IMR-90 (cell line): ENCODE results near the gene USP7. TPM values are rescaled to one million over a fixed set of nuclear protein-coding genes. Genes with fewer than 3 reads are reported as not detected.

ENCODE experiments used
- ATAC-seq: fragments of 200-7000 bp; cut with Tn5 transposase; 2 replicates; pipeline ENCODE4 v1.9.1; 2020; ENCODE audit warnings: low read depth, mild to moderate bottlenecking, moderate library complexity
- BruUV-seq: library from RNA; stranded (reverse); fragments of 400-500 nt; replicated peaks from 2 replicates; lab custom pipeline; 2021; lab: Mats Ljungman, UMichigan
- CTCF ChIA-PET: fragments of 300-600 bp; formaldehyde crosslinking; extraction: SDS; loops from one replicate; lab custom pipeline; 2021; ENCODE audit warnings: antibody characterized with exemption; lab: Yijun Ruan, JAX
- POLR2A ChIA-PET: fragments of 300-600 bp; sonication (Branson Sonifier 250); formaldehyde crosslinking; loops from one replicate; lab custom pipeline; 2022; ENCODE audit warnings: antibody characterized with exemption; ENCODE audit not compliant: unreplicated experiment; lab: Charles Lee
- DNase-seq: peaks from one replicate; pipeline ENCODE4 v3.0.0; 2013
- H2AFZ ChIP-seq: replicated peaks from 2 replicates; pipeline ENCODE3; 2013; ENCODE audit warnings: low read length, mild to moderate bottlenecking; ENCODE audit not compliant: poor library complexity
- H2AK5ac ChIP-seq: 2 replicates; pipeline ENCODE4 v1.6.1; 2013; ENCODE audit warnings: low read depth, low read length, inconsistent platforms
- H2AK9ac ChIP-seq: replicated peaks from 2 replicates; pipeline ENCODE3; 2013; ENCODE audit warnings: mild to moderate bottlenecking, low read depth, low read length, moderate library complexity; ENCODE audit not compliant: poor library complexity
- H2BK120ac ChIP-seq: 2 replicates; pipeline ENCODE4 v1.6.1; 2013; ENCODE audit warnings: low read depth, low read length, inconsistent platforms
- H2BK15ac ChIP-seq: 3 replicates; pipeline ENCODE4 v1.6.1; 2013; ENCODE audit warnings: low read depth, low read length, inconsistent platforms
- H2BK20ac ChIP-seq: 2 replicates; pipeline ENCODE4 v1.6.1; 2013; ENCODE audit warnings: low read depth, mild to moderate bottlenecking, inconsistent platforms, low read length, moderate library complexity
- H2BK5ac ChIP-seq: 2 replicates; pipeline ENCODE4 v1.6.1; 2013; ENCODE audit warnings: mild to moderate bottlenecking, low read depth, low read length, inconsistent platforms; ENCODE audit not compliant: poor library complexity, severe bottlenecking
- H3K14ac ChIP-seq: replicated peaks from 2 replicates; pipeline ENCODE4 v1.6.1; 2013; ENCODE audit warnings: low read depth, low read length, inconsistent platforms
- H3K18ac ChIP-seq: 2 replicates; pipeline ENCODE4 v1.6.1; 2013; ENCODE audit warnings: low read depth, low read length, control low read depth
- H3K23ac ChIP-seq: 2 replicates; pipeline ENCODE4 v1.6.1; 2013; ENCODE audit warnings: low read depth, low read length, inconsistent platforms
- H3K27ac ChIP-seq: 2 replicates; pipeline ENCODE4 v1.5.1; 2013; ENCODE audit warnings: mild to moderate bottlenecking, control low read depth, low read length; ENCODE audit not compliant: insufficient read depth
- H3K27me3 ChIP-seq: 2 replicates; pipeline ENCODE4 v1.6.1; 2013; ENCODE audit warnings: low read length; ENCODE audit not compliant: control insufficient read depth, insufficient read depth
- H3K36me3 ChIP-seq: 2 replicates; pipeline ENCODE4 v1.6.1; 2013; ENCODE audit warnings: low read length, mixed read lengths; ENCODE audit not compliant: control insufficient read depth, insufficient read depth
- H3K4ac ChIP-seq: 2 replicates; pipeline ENCODE4 v1.6.1; 2013; ENCODE audit warnings: low read depth, low read length, inconsistent platforms
- H3K4me1 ChIP-seq: 2 replicates; pipeline ENCODE4 v1.6.1; 2013; ENCODE audit warnings: low read length, mixed read lengths; ENCODE audit not compliant: control insufficient read depth, insufficient read depth
- H3K4me2 ChIP-seq: 2 replicates; pipeline ENCODE4 v1.6.1; 2013; ENCODE audit warnings: low read depth, mild to moderate bottlenecking, control low read depth, low read length, moderate library complexity
- H3K4me3 ChIP-seq: 2 replicates; pipeline ENCODE4 v1.5.1; 2013; ENCODE audit warnings: low read depth, mild to moderate bottlenecking, control low read depth, low read length, moderate library complexity; ENCODE audit not compliant: insufficient read depth
- H3K56ac ChIP-seq: 2 replicates; pipeline ENCODE4 v1.6.1; 2013; ENCODE audit warnings: low read length, inconsistent platforms; ENCODE audit not compliant: insufficient read depth; ENCODE audit errors: extremely low read depth
- H3K79me1 ChIP-seq, 2 experiments: 2 replicates each; pipeline ENCODE4 v1.6.1; 2013; ENCODE audit warnings: low read length in 2 of 2, inconsistent platforms in 1 of 2, low read depth in 1 of 2
- H3K9ac ChIP-seq: 2 replicates; pipeline ENCODE4 v1.6.1; 2013; ENCODE audit warnings: low read depth, low read length, control low read depth
- H3K9me1 ChIP-seq: 2 replicates; pipeline ENCODE4 v1.6.1; 2013; ENCODE audit warnings: low read length, inconsistent platforms; ENCODE audit not compliant: insufficient read depth
- H3K9me3 ChIP-seq: 2 replicates; pipeline ENCODE4 v1.6.1; 2013; ENCODE audit warnings: low read length; ENCODE audit not compliant: control insufficient read depth, insufficient read depth
- H4K20me1 ChIP-seq: 2 replicates; pipeline ENCODE4 v1.6.1; 2013; ENCODE audit warnings: low read length, inconsistent platforms; ENCODE audit not compliant: insufficient read depth
- H4K5ac ChIP-seq: 2 replicates; pipeline ENCODE4 v1.6.1; 2013; ENCODE audit warnings: mild to moderate bottlenecking, low read depth, low read length, control low read depth
- H4K8ac ChIP-seq, 2 experiments: 2 replicates each; pipeline ENCODE4 v1.6.1; 2013; ENCODE audit warnings: low read depth in 2 of 2, low read length in 2 of 2, control low read depth in 1 of 2, inconsistent platforms in 1 of 2
- H4K91ac ChIP-seq: 2 replicates; pipeline ENCODE4 v1.6.1; 2013; ENCODE audit warnings: low read depth, low read length, inconsistent platforms; ENCODE audit not compliant: insufficient read depth
- BHLHE40 ChIP-seq: fragments of 150-350 bp; IDR thresholded peaks from 2 replicates; pipeline ENCODE4 v1.6.1; 2016; ENCODE audit warnings: mild to moderate bottlenecking, low read depth, low read length
- CEBPB ChIP-seq: IDR thresholded peaks from 2 replicates; pipeline ENCODE4 v1.6.1; 2012; ENCODE audit warnings: low read depth, low read length, improper control_type of control experiment
- ELK1 ChIP-seq: fragments of 150-350 bp; IDR thresholded peaks from 2 replicates; pipeline ENCODE4 v1.6.1; 2016; ENCODE audit warnings: low read depth, mild to moderate bottlenecking, low read length, moderate library complexity, borderline replicate concordance
- FOS ChIP-seq: fragments of 150-350 bp; IDR thresholded peaks from 2 replicates; pipeline ENCODE4 v1.6.1; 2016; ENCODE audit warnings: low read depth, low read length
- MAFK ChIP-seq: IDR thresholded peaks from 2 replicates; pipeline ENCODE4 v1.6.1; 2012; ENCODE audit warnings: low read depth, low read length, improper control_type of control experiment
- MXI1 ChIP-seq: IDR thresholded peaks from 2 replicates; pipeline ENCODE4 v1.6.1; 2012; ENCODE audit warnings: low read depth, mild to moderate bottlenecking, low read length, moderate library complexity, borderline replicate concordance
- NFE2L2 ChIP-seq: fragments of 150-350 bp; IDR thresholded peaks from 2 replicates; pipeline ENCODE4 v1.6.1; 2016; ENCODE audit warnings: low read depth, mild to moderate bottlenecking, low read length
- RAD21 ChIP-seq: IDR thresholded peaks from 2 replicates; pipeline ENCODE4 v1.6.1; 2012; ENCODE audit warnings: low read length, improper control_type of control experiment
- RCOR1 ChIP-seq: IDR thresholded peaks from 2 replicates; pipeline ENCODE4 v1.6.1; 2012; ENCODE audit warnings: mild to moderate bottlenecking, low read length, improper control_type of control experiment; ENCODE audit not compliant: insufficient replicate concordance
- RFX5 ChIP-seq: IDR thresholded peaks from 2 replicates; pipeline ENCODE4 v1.8.0; 2012; ENCODE audit warnings: low read depth, mild to moderate bottlenecking, low read length, moderate library complexity
- SMC3 ChIP-seq: fragments of 150-350 bp; IDR thresholded peaks from 2 replicates; pipeline ENCODE4 v1.6.1; 2016; ENCODE audit warnings: low read depth, mild to moderate bottlenecking, antibody characterized with exemption, low read length, moderate library complexity
- USF2 ChIP-seq: fragments of 150-350 bp; IDR thresholded peaks from 2 replicates; pipeline ENCODE4 v1.6.1; 2017; ENCODE audit warnings: mild to moderate bottlenecking, antibody characterized with exemption, low read length, low read depth
- WGBS, 2 experiments: methylation state at CpG; one replicate each; pipeline versions ENCODE4 v1.1.5 to v1.1.7; 2013; ENCODE audit warnings: missing lambda C conversion rate in 2 of 2; ENCODE audit not compliant: insufficient read length in 1 of 2; ENCODE audit errors: extremely low coverage in 2 of 2; 5-methylcytosine and 5-hydroxymethylcytosine counted together
- dilution Hi-C: fragments of 300-500 bp; cut with HindIII; formaldehyde crosslinking; loops from one replicate; pipeline ENCODE4 v1.14.3; 2018; ENCODE audit warnings: low sequenced_read_pairs; ENCODE audit not compliant: unreplicated experiment
- in situ Hi-C: fragments of 300-500 bp; cut with MboI; formaldehyde crosslinking; loops from 3 replicates; pipeline ENCODE4 v1.14.3; 2019; ENCODE audit warnings: low sequenced_read_pairs, inconsistent platforms, mixed read lengths
- intact Hi-C: fragments of 100-400 bp; cut with micrococcal nuclease; formaldehyde crosslinking; loops from 2 replicates; pipeline ENCODE4 v1.10.0; 2022
- polyA plus RNA-seq, 3 experiments: library from polyadenylated mRNA; depleted of rRNA; stranded (reverse); fragments of >200 nt; gene quantifications; 2 replicates each; pipeline ENCODE4 v1.2.3, GENCODE V29; 2012; ENCODE audit warnings: low replicate concordance in 1 of 3
- total RNA-seq: library from RNA; depleted of rRNA; stranded (reverse); fragments of >200 nt; gene quantifications from 2 replicates; pipeline ENCODE4 v1.2.3, GENCODE V29; 2012

Gene USP7
- total and polyA plus RNA-seq, 2 of the 4 experiments (the other 2 are of a cell fraction) = 17.8 to 28.3 TPM

- Histone ChIP-seq H3K36me3 (no peaks in the 10 kb centered on the region), H3K4ac (no peak overlapping the region), H4K91ac (no peak overlapping the region), H2BK20ac (no peak overlapping the region), H3K27me3 (no peaks in the 10 kb centered on the region), H3K56ac (no peak overlapping the region), H3K4me1 (peaks cover 14% of the 10 kb centered on the region), H3K79me1 (peaks cover 0 to 7% of the 10 kb centered on the region in 2 experiments; a peak in 1 of 4 replicates), H3K14ac (no peak overlapping the region), H2BK120ac (no peak overlapping the region), H3K23ac (no peak overlapping the region), H3K18ac (no peak overlapping the region), H2BK15ac (no peak overlapping the region), H3K9ac (no peak overlapping the region), H4K5ac (no peak overlapping the region), H3K4me2 (no peak overlapping the region), H2AFZ (peak overlapping the region; percentile 61), H3K9me1 (peaks cover 8% of the 10 kb centered on the region), H4K8ac (no peak overlapping the region), H4K20me1 (no peaks in the 10 kb centered on the region), H2AK5ac (no peak overlapping the region), H2BK5ac (no peak overlapping the region), H2AK9ac (no peak overlapping the region), H3K27ac (no peak overlapping the region), H3K9me3 (no peaks in the 10 kb centered on the region), H3K4me3 (no peak overlapping the region)
- TF ChIP-seq MAFK = no peak
- no peak for TF ChIP-seq NFE2L2
- TF ChIP-seq USF2 = no peak
- TF ChIP-seq RAD21 = no peak
- no peak for TF ChIP-seq RFX5
- no peak for TF ChIP-seq BHLHE40
- no peak for TF ChIP-seq MXI1
- no peak for TF ChIP-seq RCOR1
- no peak for TF ChIP-seq FOS
- TF ChIP-seq ELK1 = no peak
- no peak for TF ChIP-seq SMC3
- TF ChIP-seq CEBPB = no peak
- dilution Hi-C loops (no loop called here), intact Hi-C loops (no loop called here), in situ Hi-C loops (no loop called here)
- ChIA-PET CTCF (interaction anchor here (0.6 to 0.7 kb wide), 2 partner anchors 15 to 1766 kb away, joined by 3 to 4 read pairs; no protein-coding TSS in a partner anchor), POLR2A (no interaction called here)
- BruUV-seq = no TSS peak
- no peak for ATAC-seq
- WGBS, 2 experiments = 0% methylated on average over 1 of the region's 6 CpGs; no CpG with 5 or more reads in 1 of the 2 experiments
- DNase-seq = no peak
Measured at GRCh38 chr16:8874388-8874787, 89.3 kb downstream of the USP7 start.
